Anterior cingulate cortex (tissue), 58 donors: ENCODE results near the gene SETD5.
A peak's percentile ranks its signal among the peaks of the same experiment; 100 is the strongest.

Source experiments
- DNase-seq, 58 donors: peaks; one replicate each; lab custom pipeline; 2025; lab: John Stamatoyannopoulos, UW

SETD5 gene

DNA sequence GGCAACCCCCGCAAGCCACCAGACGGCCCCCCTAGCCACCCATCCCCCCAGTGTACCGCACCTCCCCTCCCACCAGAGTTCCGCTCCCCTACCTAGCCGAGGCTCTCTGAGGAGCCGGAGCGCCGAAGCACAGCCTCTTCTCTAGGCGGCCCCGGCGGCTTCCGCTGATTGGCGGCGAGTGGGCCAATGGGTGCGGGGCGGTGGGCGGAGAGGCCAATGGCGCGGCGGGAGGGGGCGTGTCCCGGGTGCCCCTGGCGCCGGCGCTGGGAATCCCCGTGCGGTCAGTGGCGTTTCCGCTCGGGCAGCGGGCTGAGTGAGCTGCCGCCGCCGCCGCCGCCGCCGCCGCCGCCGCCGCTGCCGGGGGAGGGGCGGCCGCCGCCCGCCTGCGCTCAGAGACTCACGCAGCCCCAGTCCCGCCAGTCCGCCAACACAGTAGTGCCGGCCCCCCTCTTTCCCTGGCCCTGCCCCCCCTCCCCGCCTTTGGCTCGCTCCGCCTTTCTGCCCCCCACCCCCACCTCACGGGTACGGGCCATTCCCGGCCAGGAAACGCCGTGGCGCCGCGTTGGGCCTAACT lies at the start of gene SETD5:
Gene SETD5 (plus strand): TSS at position 284 of the 574 bp plus-strand sequence. CDS start 31,324 bp downstream, outside the sequence.
- peak; percentile 82 to 99 (median 96) for DNase-seq

DNA sequence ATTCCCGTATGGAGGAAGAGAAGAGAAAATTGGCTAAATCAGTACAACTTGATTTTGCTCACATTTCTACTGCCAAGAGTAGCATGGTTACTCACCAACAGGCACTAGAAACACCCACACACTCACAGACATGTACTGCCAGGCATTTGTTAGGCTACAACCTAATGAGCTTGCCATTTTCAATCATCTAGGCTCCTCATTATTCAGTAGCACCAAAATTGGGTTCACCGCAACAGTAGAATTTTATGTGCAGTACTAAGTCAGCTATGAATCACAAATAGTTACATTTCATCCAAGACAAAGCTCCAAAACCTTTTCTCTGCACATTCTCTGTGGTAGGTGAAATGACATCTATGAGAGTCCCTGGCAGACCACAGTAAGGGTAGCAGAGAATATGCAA lies 49.5 kb upstream of the SETD5 start:
- DNase-seq = peak in 12 of 58 donors; percentile 2 to 67 (median 12)

GRCh38 chr3:9349321-9350117 lies 47.9 kb upstream of the SETD5 start:
- no peak for DNase-seq

- no peak for DNase-seq
These were observed 45.7 kb upstream of the SETD5 start for GRCh38 chr3:9351709-9352126.

- peak in 52 of 58 donors; percentile 1 to 81 (median 40) for DNase-seq
These were observed 44.3 kb upstream of the SETD5 start for GRCh38 chr3:9352917-9353752.

GRCh38 chr3:9361691-9362388 lies 35.6 kb upstream of the SETD5 start:
- no peak for DNase-seq

GRCh38 chr3:9362731-9363530 lies 34.5 kb upstream of the SETD5 start, which contains the start of gene THUMPD3:
Gene THUMPD3 (plus strand): TSS chr3:9363054. CDS start chr3:9365069, 2,015 bp downstream.
- peak; percentile 37 to 97 (median 89) for DNase-seq

- DNase-seq = no peak
These were observed 27.9 kb upstream of the SETD5 start for GRCh38 chr3:9369508-9369907.

- no peak for DNase-seq
These were observed 23.9 kb upstream of the SETD5 start for GRCh38 chr3:9373465-9373864.

- DNase-seq = no peak
These were observed 19.4 kb upstream of the SETD5 start for GRCh38 chr3:9377981-9378380.

DNA sequence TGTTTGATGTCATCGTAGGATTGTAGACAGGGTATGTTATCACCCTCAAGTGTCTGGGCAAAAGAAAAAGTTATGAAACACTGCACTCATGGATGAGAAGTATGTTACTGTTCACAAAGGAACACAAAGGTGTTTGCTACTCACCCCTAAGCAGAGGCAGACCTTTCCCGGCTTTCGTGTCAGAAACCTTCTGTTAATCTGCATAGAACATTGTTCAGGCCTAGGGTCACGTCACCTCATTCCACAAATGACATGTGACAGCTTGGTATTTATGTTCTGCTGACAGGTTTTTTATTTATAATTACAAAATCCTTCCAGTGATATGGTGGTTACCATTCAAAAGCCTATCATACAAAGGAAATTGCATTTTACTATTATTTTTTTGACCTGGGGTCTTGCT lies 18.1 kb upstream of the SETD5 start:
- DNase-seq = no peak

DNA sequence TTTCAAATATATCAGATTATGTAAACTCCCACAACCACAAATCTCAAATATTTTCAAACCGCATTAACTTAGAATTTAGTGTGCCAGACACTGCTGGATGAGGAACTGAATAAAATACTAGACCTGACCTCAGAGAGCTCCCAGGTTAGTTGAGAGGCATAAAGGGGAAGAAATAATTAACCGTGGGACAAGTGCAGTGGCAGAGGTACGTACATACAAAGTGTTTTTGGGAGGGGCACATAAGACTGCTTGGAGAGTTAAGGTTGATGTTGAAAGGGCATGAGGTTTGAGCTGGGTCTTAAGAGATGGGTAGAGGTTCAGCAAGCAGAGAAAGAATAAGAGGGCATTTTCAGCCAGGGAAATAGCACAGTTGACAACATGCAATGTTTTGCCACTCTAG lies 17.4 kb upstream of the SETD5 start:
- DNase-seq = no peak

GRCh38 chr3:9384141-9384828 lies 13.1 kb upstream of the SETD5 start:
- DNase-seq = no peak

DNA sequence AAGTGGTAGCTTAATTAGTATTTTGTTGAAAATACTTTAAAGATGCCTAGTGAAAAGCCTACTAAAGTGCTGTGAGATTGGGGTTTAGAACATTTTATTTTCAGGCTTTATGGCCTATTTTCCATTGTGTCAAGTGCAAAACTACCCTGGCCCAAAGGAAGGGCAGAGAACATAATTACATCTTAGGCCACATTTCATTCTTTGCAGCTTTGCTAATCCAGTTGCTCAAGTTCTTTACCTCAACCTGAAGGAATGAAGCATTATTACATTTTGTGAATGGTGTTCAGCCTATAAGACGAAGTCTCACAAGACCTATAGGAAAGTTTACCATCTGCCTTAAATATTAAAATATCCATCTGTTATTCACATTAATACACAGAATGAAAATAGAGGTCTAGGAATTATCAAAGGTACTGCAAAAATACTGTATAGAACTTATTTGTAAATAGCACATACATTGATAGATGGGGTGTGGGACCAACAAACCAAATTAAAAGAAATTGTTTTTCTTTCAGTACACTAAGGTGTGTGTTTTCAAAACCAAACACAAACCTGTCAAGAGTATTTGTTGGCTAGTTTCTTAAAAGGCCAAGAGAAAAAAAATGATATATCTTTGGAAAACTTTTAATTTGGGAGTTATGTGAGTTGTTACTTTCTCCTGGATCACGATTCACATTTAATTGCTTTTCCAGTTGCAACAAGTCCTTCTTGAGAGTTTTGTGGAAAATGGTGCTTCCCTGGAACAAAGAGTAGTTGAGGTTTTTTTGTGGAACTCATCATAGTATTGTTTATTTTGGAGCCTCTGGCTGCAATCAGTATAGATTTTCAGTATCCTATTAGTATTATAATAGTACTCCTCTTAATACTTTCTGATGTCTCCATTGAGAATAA lies 12.0 kb upstream of the SETD5 start:
- no peak for DNase-seq

GRCh38 chr3:9386078-9386459 lies 11.3 kb upstream of the SETD5 start:
- no peak for DNase-seq

DNA sequence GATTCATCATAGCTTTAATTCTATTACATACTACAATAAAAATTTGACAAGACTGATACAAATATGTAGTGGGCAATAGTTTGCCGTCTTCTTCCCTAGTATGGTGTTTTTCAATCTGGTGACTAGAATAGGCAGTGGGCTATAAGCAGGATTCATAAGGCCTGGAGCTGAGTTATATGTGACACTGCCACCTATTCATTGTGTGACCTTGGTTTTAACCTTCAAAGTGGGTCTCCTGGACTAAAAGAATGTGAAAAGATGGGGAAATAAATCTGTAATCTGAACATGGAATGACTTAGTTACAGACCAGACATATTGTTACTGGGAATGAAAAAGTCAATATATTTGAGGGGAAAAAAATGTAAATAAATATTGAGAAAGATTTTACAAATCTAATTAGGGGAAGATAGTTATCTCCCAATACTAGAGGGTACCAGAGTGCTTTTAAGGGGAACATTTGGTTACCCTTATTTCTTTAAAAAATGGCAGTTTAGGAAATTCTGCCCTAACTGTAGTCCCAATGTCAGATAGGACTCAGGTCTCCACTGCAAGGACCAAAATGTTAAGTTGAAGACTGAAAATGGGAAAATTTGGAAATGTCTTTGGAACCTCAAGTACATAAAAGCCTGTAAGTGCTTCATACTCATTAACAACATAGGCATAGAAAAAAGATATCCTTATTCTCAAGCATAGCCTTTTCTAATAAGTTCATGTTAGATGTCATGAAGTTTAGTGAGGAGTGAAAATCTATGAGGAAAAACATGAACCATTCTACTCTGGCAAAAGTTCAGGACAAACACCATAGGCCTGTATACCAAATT lies 10.7 kb upstream of the SETD5 start:
- DNase-seq = no peak

DNA sequence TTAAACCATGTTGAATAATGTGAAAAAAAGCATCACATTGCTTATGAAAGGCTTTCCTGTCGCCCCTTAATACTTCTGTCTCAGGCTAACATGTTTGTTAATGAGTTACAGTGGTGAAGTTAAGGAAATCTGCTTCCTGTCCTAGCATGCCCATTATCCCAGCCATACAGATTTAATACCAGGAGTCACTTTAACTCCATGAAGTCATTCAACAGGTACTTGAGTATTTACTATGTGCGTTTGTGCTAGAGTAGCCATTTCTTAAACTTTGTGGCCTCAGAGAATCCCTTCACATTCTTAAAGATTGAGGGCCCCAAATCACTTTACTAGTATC lies 10.1 kb upstream of the SETD5 start:
- DNase-seq = no peak
